NCI-H345 treated with DMSO at 0.1 percent for 48 hours (cell line): ENCODE results near the gene SMIM1.

Experiments used
- DNase-seq: peaks from one replicate; lab custom pipeline; 2025; ENCODE audit not compliant: unreplicated experiment; lab: John Stamatoyannopoulos, UW

The SMIM1 gene

GRCh38 chr1:3817821-3818597, 45.5 kb downstream of the SMIM1 start:
- no peak for DNase-seq

GRCh38 chr1:3819771-3820200, 47.2 kb downstream of the SMIM1 start:
- no peak for DNase-seq

- DNase-seq = no peak
Observed at GRCh38 chr1:3820316-3820715, 47.8 kb downstream of the SMIM1 start.

- DNase-seq = no peak
Observed at GRCh38 chr1:3821004-3821403, 48.5 kb downstream of the SMIM1 start.

- DNase-seq = no peak
Observed at GRCh38 chr1:3821447-3821846, 48.9 kb downstream of the SMIM1 start.

GRCh38 chr1:3821908-3822307, 49.4 kb downstream of the SMIM1 start:
- DNase-seq = no peak

- no peak for DNase-seq
Observed at GRCh38 chr1:3822421-3822820, 49.9 kb downstream of the SMIM1 start.

- no peak for DNase-seq
Observed at GRCh38 chr1:3824650-3825049, 52.1 kb downstream of the SMIM1 start.

- no peak for DNase-seq
Observed at GRCh38 chr1:3825356-3825755, 52.8 kb downstream of the SMIM1 start.
